DND-41 (cell line): ENCODE data around the gene ZGPAT.

Experiments used
- CTCF ChIP-seq: IDR thresholded peaks from 2 replicates; pipeline ENCODE4 v1.5.1; 2012; ENCODE audit warnings: borderline replicate concordance, low read length, moderate library complexity, mild to moderate bottlenecking; ENCODE audit not compliant: poor library complexity, severe bottlenecking; ENCODE audit errors: extremely low read depth
- EZH2 ChIP-seq: IDR thresholded peaks from 3 replicates; pipeline ENCODE4 v1.6.1; 2012; ENCODE audit warnings: borderline replicate concordance, low read depth, mild to moderate bottlenecking, moderate library complexity, low read length, inconsistent platforms; ENCODE audit not compliant: severe bottlenecking

GRCh38 chr20:63686094-63686491, 21.7 kb upstream of the ZGPAT start:
- no peak for TF ChIP-seq CTCF
- TF ChIP-seq EZH2 = no peak
